GM12878 (cell line): ENCODE measurements around the gene NXPH1. TPM values are rescaled to one million over a fixed set of nuclear protein-coding genes. Genes with fewer than 3 reads are reported as not detected.

ENCODE experiments used
- ATAC-seq: fragments of 200-7000 bp; cut with Tn5 transposase; 3 replicates; pipeline ENCODE4 v1.9.1; 2020; ENCODE audit warnings: mild to moderate bottlenecking, moderate library complexity
- BruUV-seq: library from RNA; stranded (reverse); fragments of 400-500 nt; replicated peaks from 2 replicates; lab custom pipeline; 2021; lab: Mats Ljungman, UMichigan
- CTCF ChIA-PET: fragments of 300-600 bp; sonication (Branson Sonifier 250); formaldehyde crosslinking; extraction: SDS; loops from one replicate; lab custom pipeline; 2021; ENCODE audit warnings: inconsistent platforms; lab: Yijun Ruan, JAX
- POLR2A ChIA-PET: fragments of 350-600 bp; formaldehyde crosslinking; extraction: SDS; loops from one replicate; lab custom pipeline; 2021; ENCODE audit warnings: inconsistent platforms; lab: Charles Lee
- RAD21 ChIA-PET: fragments of 300-600 bp; sonication (Branson Sonifier 250); formaldehyde crosslinking; loops from one replicate; lab custom pipeline; 2023; ENCODE audit warnings: antibody characterized with exemption; ENCODE audit not compliant: unreplicated experiment; lab: Charles Lee
- SMC1A ChIA-PET: fragments of 300-600 bp; sonication (Branson Sonifier 250); formaldehyde crosslinking; loops from one replicate; lab custom pipeline; 2023; ENCODE audit not compliant: unreplicated experiment, uncharacterized antibody; lab: Charles Lee
- DNase-seq: peaks from one replicate; pipeline ENCODE4 v3.0.0-alpha.2; 2011; ENCODE audit warnings: low read depth, low spot score
- FAIRE-seq: peaks from 3 replicates; lab custom pipeline; 2011; peaks lifted over from hg19 to GRCh38; lab: Jason Lieb, UNC
- H2AFZ ChIP-seq: 2 replicates; pipeline ENCODE4 v1.6.0; 2011; ENCODE audit warnings: low read depth, low read length, control low read depth; ENCODE audit not compliant: control insufficient read depth
- H3K27ac ChIP-seq: 2 replicates; pipeline ENCODE4 v1.5.1; 2011; ENCODE audit warnings: control low read depth; ENCODE audit not compliant: control insufficient read depth, insufficient read depth
- H3K27me3 ChIP-seq, 2 experiments: replicated peaks in 1 of 2; 2 replicates each; pipeline versions ENCODE4 v1.6.0 to v1.6.1; 2011; ENCODE audit warnings: low read length in 1 of 2; ENCODE audit not compliant: control insufficient read depth in 2 of 2, insufficient read depth in 2 of 2
- H3K36me3 ChIP-seq, 2 experiments: 2 replicates each; pipeline ENCODE4 v1.5.1; 2011; ENCODE audit warnings: low read length in 1 of 2; ENCODE audit not compliant: control insufficient read depth in 2 of 2, insufficient read depth in 2 of 2
- H3K4me1 ChIP-seq: 2 replicates; pipeline ENCODE4 v1.6.1; 2011; ENCODE audit warnings: mild to moderate bottlenecking, low read length, moderate library complexity, mixed read lengths; ENCODE audit not compliant: control insufficient read depth, insufficient read depth
- H3K4me2 ChIP-seq: 2 replicates; pipeline ENCODE4 v1.6.0; 2011; ENCODE audit warnings: control low read depth; ENCODE audit not compliant: control insufficient read depth, insufficient read depth
- H3K4me3 ChIP-seq: fragments of 200-600 bp; sonication (generic); 2 replicates; pipeline ENCODE4 v1.5.1; 2016
- H3K79me2 ChIP-seq: 2 replicates; pipeline ENCODE4 v1.6.0; 2011; ENCODE audit warnings: low read length; ENCODE audit not compliant: control insufficient read depth, insufficient read depth
- H3K9ac ChIP-seq: 2 replicates; pipeline ENCODE4 v1.8.0; 2011; ENCODE audit warnings: low read length, control low read depth, mixed read lengths; ENCODE audit not compliant: control insufficient read depth, insufficient read depth
- H3K9me3 ChIP-seq: replicated peaks from 3 replicates; pipeline ENCODE4 v1.5.1; 2011; ENCODE audit warnings: mild to moderate bottlenecking, low read length; ENCODE audit not compliant: control insufficient read depth, insufficient read depth
- H4K20me1 ChIP-seq: 2 replicates; pipeline ENCODE4 v1.6.0; 2011; ENCODE audit not compliant: control insufficient read depth, insufficient read depth
- ATF3 ChIP-seq: IDR thresholded peaks from 2 replicates; pipeline ENCODE4 v1.6.1; 2011; ENCODE audit warnings: low read depth, mild to moderate bottlenecking, low read length, moderate library complexity, borderline replicate concordance; ENCODE audit errors: extremely low read depth
- WGBS: methylation state at CpG from one replicate; pipeline ENCODE4 v1.1.6; 2016; ENCODE audit warnings: low lambda C conversion rate; ENCODE audit not compliant: insufficient replicate concordance, insufficient coverage; ENCODE audit errors: missing lambda C conversion rate; 5-methylcytosine and 5-hydroxymethylcytosine counted together
- in situ Hi-C: fragments of 300-500 bp; cut with MboI; formaldehyde crosslinking; loops from 9 replicates; pipeline ENCODE4 v1.14.3; 2018; ENCODE audit warnings: mixed read lengths
- intact Hi-C: fragments of 100-400 bp; cut with micrococcal nuclease; formaldehyde crosslinking; loops from one replicate; pipeline ENCODE4 v1.14.2; 2022; ENCODE audit not compliant: unreplicated experiment
- polyA plus RNA-seq, 11 experiments: library from polyadenylated mRNA; depleted of rRNA in 4 of 11; unstranded in 6 of 11; stranded (reverse) in 5 of 11; fragments of >200 nt; fragmentation: Nextera tagmentation in 4 of 11; fragmentation: Illumina TruSeq in 1 of 11; extraction: Ambion mirVana in 4 of 11; extraction: Trizol in 1 of 11; gene quantifications; 1 replicate in 1 of 11; 2 replicates in 10 of 11; pipeline versions ENCODE4 v1.2.1 to v1.2.3, GENCODE V29; 2011 to 2016; ENCODE audit warnings: inconsistent platforms in 2 of 11, missing spikeins in 2 of 11, low read depth in 1 of 11
- total RNA-seq, 4 experiments: library from RNA; depleted of rRNA in 3 of 4; stranded (reverse); fragments of >200 nt in 3 of 4; fragmentation: Illumina TruSeq in 1 of 4; extraction: Trizol in 1 of 4; gene quantifications; 2 replicates each; pipeline versions ENCODE4 v1.2.1 to v1.2.3, GENCODE V29; 2013 to 2021
- TF ChIP-seq, protein P1 (sequence below): IDR thresholded peaks from 2 replicates; pipeline ENCODE4 v1.6.1; 2012; ENCODE audit warnings: improper control_type of control experiment, low read depth, low read length; ENCODE audit not compliant: insufficient replicate concordance
- TF ChIP-seq, protein P2 (sequence below): IDR thresholded peaks from 2 replicates; pipeline ENCODE4 v1.6.1; 2011; ENCODE audit warnings: borderline replicate concordance, low read depth, mild to moderate bottlenecking, moderate library complexity, low read length; ENCODE audit not compliant: insufficient read depth, poor library complexity, severe bottlenecking

NXPH1 gene
- total and polyA plus RNA-seq, 10 of the 15 experiments (the other 5 are each of a cell fraction or from before 2014, with no cell fraction given): 0.06 to 0.34 TPM; not detected in 8

DNA sequence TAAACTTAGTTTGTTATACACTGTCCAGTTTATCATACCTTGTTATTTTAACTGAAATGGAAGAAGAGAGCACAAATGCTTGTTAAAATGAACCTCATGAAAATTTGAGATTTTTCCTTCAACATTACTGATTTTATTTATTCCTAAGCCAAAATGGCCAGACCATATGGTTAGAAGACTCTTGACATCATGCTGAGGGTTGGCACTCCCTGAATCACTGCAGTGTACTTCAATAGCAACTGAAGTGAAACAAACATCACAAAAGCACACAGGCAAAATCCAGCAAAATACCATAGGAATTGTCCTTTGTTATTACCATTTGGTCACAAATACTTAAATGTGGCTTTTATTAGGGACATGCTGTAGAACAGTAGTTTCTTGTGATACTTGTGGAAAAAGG is 347.8 kb downstream of the NXPH1 start (continued):
- TF ChIP-seq, protein P1, sequence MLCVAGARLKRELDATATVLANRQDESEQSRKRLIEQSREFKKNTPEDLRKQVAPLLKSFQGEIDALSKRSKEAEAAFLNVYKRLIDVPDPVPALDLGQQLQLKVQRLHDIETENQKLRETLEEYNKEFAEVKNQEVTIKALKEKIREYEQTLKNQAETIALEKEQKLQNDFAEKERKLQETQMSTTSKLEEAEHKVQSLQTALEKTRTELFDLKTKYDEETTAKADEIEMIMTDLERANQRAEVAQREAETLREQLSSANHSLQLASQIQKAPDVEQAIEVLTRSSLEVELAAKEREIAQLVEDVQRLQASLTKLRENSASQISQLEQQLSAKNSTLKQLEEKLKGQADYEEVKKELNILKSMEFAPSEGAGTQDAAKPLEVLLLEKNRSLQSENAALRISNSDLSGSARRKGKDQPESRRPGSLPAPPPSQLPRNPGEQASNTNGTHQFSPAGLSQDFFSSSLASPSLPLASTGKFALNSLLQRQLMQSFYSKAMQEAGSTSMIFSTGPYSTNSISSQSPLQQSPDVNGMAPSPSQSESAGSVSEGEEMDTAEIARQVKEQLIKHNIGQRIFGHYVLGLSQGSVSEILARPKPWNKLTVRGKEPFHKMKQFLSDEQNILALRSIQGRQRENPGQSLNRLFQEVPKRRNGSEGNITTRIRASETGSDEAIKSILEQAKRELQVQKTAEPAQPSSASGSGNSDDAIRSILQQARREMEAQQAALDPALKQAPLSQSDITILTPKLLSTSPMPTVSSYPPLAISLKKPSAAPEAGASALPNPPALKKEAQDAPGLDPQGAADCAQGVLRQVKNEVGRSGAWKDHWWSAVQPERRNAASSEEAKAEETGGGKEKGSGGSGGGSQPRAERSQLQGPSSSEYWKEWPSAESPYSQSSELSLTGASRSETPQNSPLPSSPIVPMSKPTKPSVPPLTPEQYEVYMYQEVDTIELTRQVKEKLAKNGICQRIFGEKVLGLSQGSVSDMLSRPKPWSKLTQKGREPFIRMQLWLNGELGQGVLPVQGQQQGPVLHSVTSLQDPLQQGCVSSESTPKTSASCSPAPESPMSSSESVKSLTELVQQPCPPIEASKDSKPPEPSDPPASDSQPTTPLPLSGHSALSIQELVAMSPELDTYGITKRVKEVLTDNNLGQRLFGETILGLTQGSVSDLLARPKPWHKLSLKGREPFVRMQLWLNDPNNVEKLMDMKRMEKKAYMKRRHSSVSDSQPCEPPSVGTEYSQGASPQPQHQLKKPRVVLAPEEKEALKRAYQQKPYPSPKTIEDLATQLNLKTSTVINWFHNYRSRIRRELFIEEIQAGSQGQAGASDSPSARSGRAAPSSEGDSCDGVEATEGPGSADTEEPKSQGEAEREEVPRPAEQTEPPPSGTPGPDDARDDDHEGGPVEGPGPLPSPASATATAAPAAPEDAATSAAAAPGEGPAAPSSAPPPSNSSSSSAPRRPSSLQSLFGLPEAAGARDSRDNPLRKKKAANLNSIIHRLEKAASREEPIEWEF: no peak
- TF ChIP-seq, protein P2, sequence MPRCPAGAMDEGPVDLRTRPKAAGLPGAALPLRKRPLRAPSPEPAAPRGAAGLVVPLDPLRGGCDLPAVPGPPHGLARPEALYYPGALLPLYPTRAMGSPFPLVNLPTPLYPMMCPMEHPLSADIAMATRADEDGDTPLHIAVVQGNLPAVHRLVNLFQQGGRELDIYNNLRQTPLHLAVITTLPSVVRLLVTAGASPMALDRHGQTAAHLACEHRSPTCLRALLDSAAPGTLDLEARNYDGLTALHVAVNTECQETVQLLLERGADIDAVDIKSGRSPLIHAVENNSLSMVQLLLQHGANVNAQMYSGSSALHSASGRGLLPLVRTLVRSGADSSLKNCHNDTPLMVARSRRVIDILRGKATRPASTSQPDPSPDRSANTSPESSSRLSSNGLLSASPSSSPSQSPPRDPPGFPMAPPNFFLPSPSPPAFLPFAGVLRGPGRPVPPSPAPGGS: no peak

GRCh38 chr7:8783229-8783628 is 349.8 kb downstream of the NXPH1 start:
- CTCF ChIA-PET: no interaction called here
- SMC1A ChIA-PET: interaction anchor here (0.5 kb wide), 1 partner anchor 882 kb away, joined by 3 read pairs; no protein-coding TSS in a partner anchor
- 5% methylated on average over 2 of the region's 2 CpGs for WGBS
- POLR2A ChIA-PET: no interaction called here
- no peaks in the 10 kb centered on the region for H3K36me3 ChIP-seq
- H3K9me3 ChIP-seq: no peaks in the 10 kb centered on the region
- DNase-seq (no peak), FAIRE-seq (no peak), ATAC-seq (no peak)
- intact Hi-C loops: no loop called here
- H3K9ac ChIP-seq: no peak overlapping the region
- no peak overlapping the region for H2AFZ ChIP-seq
- no peak overlapping the region for H3K27ac ChIP-seq
- BruUV-seq: no TSS peak
- RAD21 ChIA-PET: interaction anchor here (0.5 kb wide), 1 partner anchor 131 kb away, joined by 3 read pairs; no protein-coding TSS in a partner anchor
- H3K4me2 ChIP-seq: no peak overlapping the region
- H4K20me1 ChIP-seq: no peaks in the 10 kb centered on the region
- no peaks in the 10 kb centered on the region for H3K79me2 ChIP-seq
- no peaks in the 10 kb centered on the region for H3K4me1 ChIP-seq
- H3K4me3 ChIP-seq: no peak overlapping the region
- H3K27me3 ChIP-seq: no peaks in the 10 kb centered on the region
- in situ Hi-C loops: no loop called here
- TF ChIP-seq ATF3: no peak
